PFSK-1 (cell line): ENCODE data around the gene MARVELD3.

Experiments
- FOXP2 ChIP-seq: optimal IDR thresholded peaks from 2 replicates; pipeline ENCODE3; 2011; ENCODE audit warnings: borderline replicate concordance, control low read depth, inconsistent platforms; ENCODE audit not compliant: insufficient read depth; ENCODE audit errors: extremely low read length, extremely low read depth
- POLR2AphosphoS5 ChIP-seq: IDR thresholded peaks from 2 replicates; pipeline ENCODE4 v1.6.1; 2012; ENCODE audit warnings: low read depth, mild to moderate bottlenecking, control low read depth, low read length, moderate library complexity
- SIN3A ChIP-seq: IDR thresholded peaks from 2 replicates; pipeline ENCODE4 v1.6.1; 2012; ENCODE audit warnings: mild to moderate bottlenecking, low read length, moderate library complexity, borderline replicate concordance; ENCODE audit not compliant: insufficient read depth
- TAF1 ChIP-seq: IDR thresholded peaks from 2 replicates; pipeline ENCODE4 v1.6.1; 2012; ENCODE audit warnings: low read length, control low read depth, borderline replicate concordance; ENCODE audit not compliant: insufficient read depth
- TF ChIP-seq, protein P1 (sequence below), 2 experiments: IDR thresholded peaks; 2 replicates each; pipeline versions ENCODE4 v1.6.1 to v1.8.0; 2011 to 2012; ENCODE audit warnings: low read depth in 2 of 2, low read length in 2 of 2, control low read depth in 1 of 2, inconsistent platforms in 1 of 2, mild to moderate bottlenecking in 1 of 2, moderate library complexity in 1 of 2; ENCODE audit not compliant: insufficient read depth in 1 of 2

The MARVELD3 gene

DNA sequence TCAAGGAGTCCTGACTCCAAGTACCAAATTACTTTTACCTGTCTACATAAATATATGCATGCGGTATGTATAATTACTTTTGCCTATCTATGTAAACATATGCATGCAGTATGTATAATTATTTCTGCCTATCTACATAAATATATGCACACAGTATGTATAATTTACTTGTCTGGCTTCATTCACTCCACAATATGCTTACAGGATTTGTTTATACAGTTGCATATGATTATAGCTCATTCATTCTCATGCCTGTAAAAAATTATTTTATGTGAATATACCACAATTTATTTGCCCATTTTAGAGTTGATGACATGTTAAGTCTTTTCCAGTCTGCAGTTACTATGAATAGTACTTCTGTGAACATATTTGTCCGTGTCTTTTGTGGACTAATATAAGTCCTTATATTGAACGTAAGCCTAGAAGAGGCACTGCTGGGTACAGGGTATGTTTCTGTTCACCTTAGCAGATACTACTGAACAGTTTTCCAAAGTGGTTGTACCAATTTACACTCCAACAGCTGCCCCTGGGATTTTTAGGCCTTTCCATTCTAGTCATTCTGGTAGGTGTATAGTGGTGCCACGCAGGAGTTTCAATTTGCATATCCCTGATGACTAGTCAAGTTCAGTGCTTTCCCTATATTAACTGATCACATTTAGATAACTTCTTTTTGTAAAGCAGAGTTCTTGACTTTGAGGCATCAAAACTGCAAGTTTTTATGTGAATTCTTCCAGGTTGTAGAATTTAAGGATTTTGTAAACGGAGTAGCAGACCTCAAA, 47.0 kb downstream of the MARVELD3 start:
- TF ChIP-seq FOXP2 (no peak), SIN3A (no peak), TAF1 (no peak), POLR2AphosphoS5 (no peak)
- TF ChIP-seq, protein P1, sequence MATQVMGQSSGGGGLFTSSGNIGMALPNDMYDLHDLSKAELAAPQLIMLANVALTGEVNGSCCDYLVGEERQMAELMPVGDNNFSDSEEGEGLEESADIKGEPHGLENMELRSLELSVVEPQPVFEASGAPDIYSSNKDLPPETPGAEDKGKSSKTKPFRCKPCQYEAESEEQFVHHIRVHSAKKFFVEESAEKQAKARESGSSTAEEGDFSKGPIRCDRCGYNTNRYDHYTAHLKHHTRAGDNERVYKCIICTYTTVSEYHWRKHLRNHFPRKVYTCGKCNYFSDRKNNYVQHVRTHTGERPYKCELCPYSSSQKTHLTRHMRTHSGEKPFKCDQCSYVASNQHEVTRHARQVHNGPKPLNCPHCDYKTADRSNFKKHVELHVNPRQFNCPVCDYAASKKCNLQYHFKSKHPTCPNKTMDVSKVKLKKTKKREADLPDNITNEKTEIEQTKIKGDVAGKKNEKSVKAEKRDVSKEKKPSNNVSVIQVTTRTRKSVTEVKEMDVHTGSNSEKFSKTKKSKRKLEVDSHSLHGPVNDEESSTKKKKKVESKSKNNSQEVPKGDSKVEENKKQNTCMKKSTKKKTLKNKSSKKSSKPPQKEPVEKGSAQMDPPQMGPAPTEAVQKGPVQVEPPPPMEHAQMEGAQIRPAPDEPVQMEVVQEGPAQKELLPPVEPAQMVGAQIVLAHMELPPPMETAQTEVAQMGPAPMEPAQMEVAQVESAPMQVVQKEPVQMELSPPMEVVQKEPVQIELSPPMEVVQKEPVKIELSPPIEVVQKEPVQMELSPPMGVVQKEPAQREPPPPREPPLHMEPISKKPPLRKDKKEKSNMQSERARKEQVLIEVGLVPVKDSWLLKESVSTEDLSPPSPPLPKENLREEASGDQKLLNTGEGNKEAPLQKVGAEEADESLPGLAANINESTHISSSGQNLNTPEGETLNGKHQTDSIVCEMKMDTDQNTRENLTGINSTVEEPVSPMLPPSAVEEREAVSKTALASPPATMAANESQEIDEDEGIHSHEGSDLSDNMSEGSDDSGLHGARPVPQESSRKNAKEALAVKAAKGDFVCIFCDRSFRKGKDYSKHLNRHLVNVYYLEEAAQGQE (IDR thresholded peaks at IDR 0.05; ENCODE audit: insufficient read depth in 1 of 2, low read depth in 2 of 2, low read length in 2 of 2) = no peak

DNA sequence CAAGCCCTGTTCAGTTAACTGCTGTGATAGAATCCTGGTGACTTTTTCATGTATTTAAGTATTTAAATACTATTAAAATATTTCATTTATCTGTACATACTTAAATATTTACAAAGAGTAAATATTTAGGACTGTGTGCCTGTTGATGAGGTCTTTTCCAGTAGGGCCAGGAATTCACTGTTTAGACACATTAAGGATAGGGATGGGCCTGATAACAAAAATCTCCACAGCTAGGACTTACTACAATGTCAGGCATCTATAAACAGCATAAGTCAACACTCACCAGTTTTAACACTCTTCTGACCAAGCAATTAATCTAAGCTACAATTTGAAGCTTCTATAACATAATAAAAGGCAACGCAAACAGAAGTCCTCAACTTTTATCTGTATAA, 47.6 kb downstream of the MARVELD3 start:
- TF ChIP-seq SIN3A (no peak), TAF1 (no peak), POLR2AphosphoS5 (no peak), FOXP2 (no peak)
- TF ChIP-seq, protein P1 (IDR thresholded peaks at IDR 0.05; ENCODE audit: insufficient read depth in 1 of 2, low read depth in 2 of 2, low read length in 2 of 2) = no peak

DNA sequence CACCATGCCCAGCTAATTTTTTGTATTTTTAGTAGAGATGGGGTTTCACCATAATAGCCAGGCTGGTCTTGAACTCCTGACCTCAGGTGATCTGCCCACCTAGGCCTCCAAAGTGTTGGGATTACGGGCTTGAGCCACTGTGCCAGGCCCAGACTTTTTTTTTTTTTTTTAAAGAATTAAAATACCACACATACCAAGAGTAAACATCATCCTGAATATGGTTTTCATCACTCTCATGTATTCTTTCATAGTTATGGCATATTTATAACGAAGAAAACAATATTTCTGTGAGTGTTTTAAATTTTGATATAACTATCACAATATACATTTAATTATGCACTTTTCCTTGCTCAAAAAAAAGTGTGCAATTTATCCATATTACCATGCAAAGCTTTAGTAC, 48.2 kb downstream of the MARVELD3 start:
- TF ChIP-seq POLR2AphosphoS5 = no peak
- TF ChIP-seq, protein P1 (IDR thresholded peaks at IDR 0.05; ENCODE audit: insufficient read depth in 1 of 2, low read depth in 2 of 2, low read length in 2 of 2) = no peak
- no peak for TF ChIP-seq SIN3A
- no peak for TF ChIP-seq TAF1
- no peak for TF ChIP-seq FOXP2

DNA sequence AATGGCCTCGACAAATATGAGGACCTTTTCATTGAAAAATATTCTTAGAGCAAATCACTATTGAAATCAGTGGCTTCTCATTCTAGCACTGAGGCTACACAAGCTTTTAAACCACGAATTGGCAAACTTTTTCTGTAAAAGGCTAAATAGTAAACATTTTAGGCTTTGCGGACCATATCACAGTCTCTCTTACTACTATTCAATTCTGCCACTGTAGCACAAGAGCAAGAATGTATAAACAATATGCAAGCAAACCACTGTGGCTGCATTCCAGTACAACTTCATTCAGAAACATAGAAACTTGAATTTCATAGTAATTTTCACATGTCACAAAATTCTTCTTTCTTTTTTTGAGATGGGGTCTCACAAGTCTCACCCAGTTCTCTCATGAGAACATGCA, 49.4 kb downstream of the MARVELD3 start:
- TF ChIP-seq POLR2AphosphoS5 (no peak), TAF1 (no peak), FOXP2 (no peak), SIN3A (no peak)
- TF ChIP-seq, protein P1 (IDR thresholded peaks at IDR 0.05; ENCODE audit: insufficient read depth in 1 of 2, low read depth in 2 of 2, low read length in 2 of 2) = no peak

DNA sequence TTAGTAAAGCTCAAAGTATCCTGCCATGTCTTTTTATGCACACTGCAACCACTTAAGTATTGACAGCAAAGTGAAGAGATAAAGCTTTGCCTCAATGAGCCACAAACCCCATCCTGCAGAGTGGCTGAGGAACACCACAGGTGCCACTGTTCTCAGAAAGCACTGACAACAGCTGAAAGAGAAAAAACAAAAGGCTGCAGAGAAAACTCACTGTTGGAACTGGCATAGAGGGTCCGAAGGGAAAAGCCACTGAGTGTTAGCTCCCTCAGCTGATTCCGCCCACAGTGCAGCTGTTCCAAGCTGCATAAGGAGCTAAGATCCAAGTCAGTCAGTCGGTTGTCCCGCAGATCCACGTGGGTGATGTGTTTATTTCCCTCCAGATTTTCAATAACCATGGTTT, 50.3 kb downstream of the MARVELD3 start:
- TF ChIP-seq SIN3A (no peak), TAF1 (no peak), POLR2AphosphoS5 (no peak), FOXP2 (no peak)
- TF ChIP-seq, protein P1 (IDR thresholded peaks at IDR 0.05; ENCODE audit: insufficient read depth in 1 of 2, low read depth in 2 of 2, low read length in 2 of 2) = no peak
